GM12872 (cell line): ENCODE measurements around the gene TIGAR.

Experiments used
- CTCF ChIP-seq: IDR thresholded peaks from 3 replicates; pipeline ENCODE4 v1.5.1; 2011; ENCODE audit warnings: low read depth, mild to moderate bottlenecking, low read length, moderate library complexity; ENCODE audit not compliant: insufficient read depth

Gene TIGAR

DNA sequence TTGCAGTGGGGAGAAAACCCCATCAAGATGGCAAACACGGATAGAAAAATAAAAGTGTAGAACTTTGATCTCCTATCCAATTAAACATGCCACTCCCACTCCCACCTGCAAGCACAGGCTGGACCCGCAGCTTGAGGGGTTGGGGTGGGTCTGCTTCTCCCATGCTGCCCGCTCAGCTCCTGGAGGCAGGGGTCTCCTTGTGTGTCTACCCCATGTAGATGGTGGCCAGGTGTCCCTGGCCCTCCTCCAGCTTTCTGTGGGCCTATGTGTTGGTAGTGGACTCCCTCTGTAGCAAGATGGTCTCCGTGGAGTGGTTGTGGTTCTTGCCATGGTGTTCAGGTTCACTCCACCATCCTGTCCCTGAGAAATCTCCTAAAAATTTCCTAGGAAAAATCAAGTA is 82.0 kb downstream of the TIGAR start:
- no peak for TF ChIP-seq CTCF
